Measurements from ENCODE around the gene GUCA1A.

- TF ChIP-seq NFRKB (IDR thresholded peaks at IDR 0.05) (no peak), SP1 (IDR thresholded peaks at IDR 0.05) (no peak), CTBP1 (IDR thresholded peaks at IDR 0.05; ENCODE audit: borderline replicate concordance) (no peak), ARNT (IDR thresholded peaks at IDR 0.05) (no peak), FOXA1 (IDR thresholded peaks at IDR 0.05) (no peak)
Measured at GRCh38 chr6:42228305-42228704, 55.1 kb downstream of the GUCA1A start.

Data from HEK293T (cell line).